HG03457 (cell line): ENCODE results near the gene AKNA.

Experiments
- ATAC-seq: cut with Tn5 transposase; IDR thresholded peaks from one replicate; pipeline ENCODE4 v1.9.1; 2021; ENCODE audit warnings: moderate number of reproducible peaks; ENCODE audit not compliant: unreplicated experiment

AKNA gene

GRCh38 chr9:114287763-114288192 is 100.0 kb downstream of the AKNA start:
- ATAC-seq = no peak

- ATAC-seq = no peak
Observed at GRCh38 chr9:114287001-114287762, 100.6 kb downstream of the AKNA start.

GRCh38 chr9:114286146-114286679 is 101.6 kb downstream of the AKNA start:
- ATAC-seq = no peak

- no peak for ATAC-seq
Observed at GRCh38 chr9:114285166-114285867, 102.5 kb downstream of the AKNA start.

GRCh38 chr9:114284316-114285060 is 103.3 kb downstream of the AKNA start:
- ATAC-seq = no peak
